HepG2 (cell line): Measurements from ENCODE around the gene RPF1. TPM values are rescaled to one million over a fixed set of nuclear protein-coding genes. Genes with fewer than 3 reads are reported as not detected.

Experiments used
- ARID4A ChIP-seq: sonication (generic); formaldehyde crosslinking; IDR thresholded peaks from 2 replicates; pipeline ENCODE4 v1.5.0; 2020; ENCODE audit warnings: mild to moderate bottlenecking, missing genetic modification reagents, borderline replicate concordance
- ASH2L ChIP-seq: fragments of 300-600, 200-600 bp; sonication (generic); IDR thresholded peaks from 2 replicates; pipeline ENCODE4 v1.7.0; 2017; ENCODE audit warnings: low read depth, mild to moderate bottlenecking, moderate library complexity, mixed read lengths, low read length; ENCODE audit not compliant: insufficient read length
- EED ChIP-seq: sonication (generic); formaldehyde crosslinking; IDR thresholded peaks from 2 replicates; pipeline ENCODE4 v1.5.0; 2020; ENCODE audit warnings: mild to moderate bottlenecking, missing genetic modification reagents
- MED13 ChIP-seq: sonication (generic); formaldehyde crosslinking; IDR thresholded peaks from 2 replicates; pipeline ENCODE4 v1.5.0; 2020; ENCODE audit warnings: missing genetic modification reagents
- NPAS2 ChIP-seq: sonication (generic); formaldehyde crosslinking; IDR thresholded peaks from 2 replicates; pipeline ENCODE4 v1.8.0; 2022; ENCODE audit warnings: mild to moderate bottlenecking, missing genetic modification reagents, borderline replicate concordance
- NR2F2 ChIP-seq: IDR thresholded peaks from 2 replicates; pipeline ENCODE4 v1.6.1; 2012; ENCODE audit warnings: low read depth, inconsistent platforms, borderline replicate concordance
- RFX1 ChIP-seq: fragments of 450-650 bp; IDR thresholded peaks from 2 replicates; pipeline ENCODE4 v1.6.1; 2017
- RNF2 ChIP-seq: fragments of 450-650 bp; conservative IDR thresholded peaks from 2 replicates; pipeline ENCODE4 v1.6.1; 2016; ENCODE audit warnings: low read depth
- TBP ChIP-seq: sonication (generic); formaldehyde crosslinking; IDR thresholded peaks from 2 replicates; pipeline ENCODE4 v1.5.0; 2020; ENCODE audit warnings: missing genetic modification reagents
- THAP9 ChIP-seq: sonication (generic); formaldehyde crosslinking; IDR thresholded peaks from 2 replicates; pipeline ENCODE4; 2020; ENCODE audit warnings: missing genetic modification reagents, mild to moderate bottlenecking, borderline replicate concordance
- ZBED4 ChIP-seq: sonication (generic); formaldehyde crosslinking; IDR thresholded peaks from 2 replicates; pipeline ENCODE4 v1.4.0; 2020; ENCODE audit warnings: missing genetic modification reagents, borderline replicate concordance
- ZFYVE20 ChIP-seq: sonication (generic); formaldehyde crosslinking; IDR thresholded peaks from 2 replicates; pipeline ENCODE4 v1.8.0; 2023; ENCODE audit warnings: low read depth, mild to moderate bottlenecking, moderate library complexity, missing genetic modification reagents, borderline replicate concordance
- ZNF274 ChIP-seq: sonication (generic); formaldehyde crosslinking; IDR thresholded peaks from 2 replicates; pipeline ENCODE4 v1.5.1; 2020; ENCODE audit warnings: mild to moderate bottlenecking, missing genetic modification reagents
- ZNF317 ChIP-seq: sonication (generic); formaldehyde crosslinking; IDR thresholded peaks from 2 replicates; pipeline ENCODE4 v1.5.0; 2020; ENCODE audit warnings: mild to moderate bottlenecking, missing genetic modification reagents
- ZNF782 ChIP-seq: sonication (generic); formaldehyde crosslinking; IDR thresholded peaks from 2 replicates; pipeline ENCODE4 v1.4.0; 2020; ENCODE audit warnings: missing genetic modification reagents, mild to moderate bottlenecking, borderline replicate concordance
- ZNF883 ChIP-seq: sonication (generic); formaldehyde crosslinking; IDR thresholded peaks from 2 replicates; pipeline ENCODE4 v1.5.1; 2020; ENCODE audit warnings: mild to moderate bottlenecking, missing genetic modification reagents; ENCODE audit errors: not compliant biosample characterization
- polyA plus RNA-seq, 8 experiments: library from polyadenylated mRNA; depleted of rRNA in 3 of 8; stranded (reverse) in 7 of 8; unstranded in 1 of 8; fragments of >200 nt; fragmentation: Illumina TruSeq in 4 of 8; extraction: Trizol in 4 of 8; gene quantifications; 2 replicates each; pipeline versions ENCODE4 v1.2.1 to v1.2.3, GENCODE V29; 2011 to 2016; ENCODE audit warnings: low read depth in 4 of 8, missing spikeins in 1 of 8, mixed read lengths in 1 of 8; ENCODE audit not compliant: insufficient read depth in 1 of 8
- total RNA-seq, 5 experiments: library from RNA; depleted of rRNA; stranded (reverse); fragments of >200 nt; fragmentation: Illumina TruSeq; extraction: Trizol; gene quantifications; 2 replicates each; pipeline ENCODE4 v1.2.3, GENCODE V29; 2016; ENCODE audit warnings: low read depth in 1 of 5

The RPF1 gene
- total and polyA plus RNA-seq, 2 of the 13 experiments (the other 11 are each of a cell fraction or from before 2014, with no cell fraction given) = 23.0 to 39.0 TPM

GRCh38 chr1:84478876-84479868 lies at the start of gene RPF1 (continued):
- peak; percentile 74 for TF ChIP-seq THAP9 (CRISPR knock-in tag)
- no peak for TF ChIP-seq RFX1
- TF ChIP-seq ZFYVE20 = no peak
- peak; percentile 65 for TF ChIP-seq ZNF317 (CRISPR knock-in tag)
- no peak for TF ChIP-seq TBP (CRISPR knock-in tag)
- TF ChIP-seq ZNF883 (CRISPR knock-in tag) = peak; percentile 22
- TF ChIP-seq ASH2L = peak; percentile 94
- TF ChIP-seq ZNF274 (CRISPR knock-in tag) = peak; percentile 25; the same call in 1 of the 2 replicates
- no peak for TF ChIP-seq NPAS2
- TF ChIP-seq ZNF782 (CRISPR knock-in tag) = peak; percentile 38; the same call in 1 of the 2 replicates
- TF ChIP-seq RNF2 = 0 out of 2 replicates have a peak, but pooled peaks have one; percentile 33
- TF ChIP-seq NR2F2 = peak; percentile 39; the same call in 1 of the 2 replicates
- peak; percentile 21; the same call in 1 of the 2 replicates for TF ChIP-seq MED13 (CRISPR knock-in tag)
- peak; percentile 89 for TF ChIP-seq ARID4A (CRISPR knock-in tag)
- peak; percentile 74; the same call in 1 of the 2 replicates for TF ChIP-seq EED
- peak; percentile 30; the same call in 1 of the 2 replicates for TF ChIP-seq ZBED4 (CRISPR knock-in tag)
